ENCODE data around the gene SCAF11. TPM values are rescaled to one million over a fixed set of nuclear protein-coding genes. Genes with fewer than 3 reads are reported as not detected.

The SCAF11 gene
- total and polyA plus RNA-seq, 10 of the 15 experiments (the other 5 are each of a cell fraction or from before 2014, with no cell fraction given), result 42.0 to 153 (median 100) TPM

- in situ Hi-C loops (cut with MboI) (no loop called here), intact Hi-C loops (cut with micrococcal nuclease; ENCODE audit: unreplicated experiment) (no loop called here)
- Histone ChIP-seq H3K4me2 (ENCODE audit: control insufficient read depth, insufficient read depth) (no peak overlapping the region), H3K4me3 (no peak overlapping the region), H3K79me2 (ENCODE audit: control insufficient read depth, insufficient read depth, low read length) (no peaks in the 10 kb centered on the region), H3K9ac (ENCODE audit: control insufficient read depth, insufficient read depth, low read length) (no peak overlapping the region), H3K4me1 (ENCODE audit: control insufficient read depth, insufficient read depth, low read length) (no peaks in the 10 kb centered on the region), H3K9me3 (replicated peaks; ENCODE audit: control insufficient read depth, insufficient read depth, low read length) (peaks cover 7% of the 10 kb centered on the region), H3K36me3 (ENCODE audit: control insufficient read depth in 2 of 2, insufficient read depth in 2 of 2, low read length in 1 of 2) (peaks cover 2 to 9% of the 10 kb centered on the region in 2 experiments), H3K27ac (ENCODE audit: control insufficient read depth, insufficient read depth) (no peak overlapping the region), H3K27me3 (replicated peaks in 1 of 2; ENCODE audit: control insufficient read depth in 2 of 2, insufficient read depth in 2 of 2, low read length in 1 of 2) (no peaks in the 10 kb centered on the region), H4K20me1 (ENCODE audit: control insufficient read depth, insufficient read depth) (no peaks in the 10 kb centered on the region), H2AFZ (ENCODE audit: control insufficient read depth, low read depth, low read length) (no peak overlapping the region)
- ChIA-PET CTCF (interaction anchor here (0.6 to 1.5 kb wide), 3 partner anchors 10 to 343 kb away, joined by 3 to 4 read pairs (median 4); no protein-coding TSS in a partner anchor), RAD21 (ENCODE audit: unreplicated experiment) (no interaction called here), SMC1A (ENCODE audit: uncharacterized antibody, unreplicated experiment) (interaction anchor here (1.6 kb wide), 1 partner anchor 99 kb away, joined by 3 read pairs; no protein-coding TSS in a partner anchor), POLR2A (no interaction called here)
- TF ChIP-seq ATF2 (IDR thresholded peaks at IDR 0.05; ENCODE audit: low read length), result no peak
- no peak for TF ChIP-seq GABPA (IDR thresholded peaks at IDR 0.05; ENCODE audit: low read depth)
- no peak for TF ChIP-seq POU2F2 (IDR thresholded peaks at IDR 0.05; ENCODE audit: borderline replicate concordance, low read depth, low read length)
- no peak for TF ChIP-seq IRF5 (IDR thresholded peaks at IDR 0.05; ENCODE audit: borderline replicate concordance)
- no peak for TF ChIP-seq E2F8 (IDR thresholded peaks at IDR 0.05; ENCODE audit: low read depth, partially characterized antibody)
- no peak for TF ChIP-seq RAD21 (IDR thresholded peaks at IDR 0.05; ENCODE audit: insufficient read depth, low read depth, low read length)
- TF ChIP-seq MYB (IDR thresholded peaks at IDR 0.05; ENCODE audit: borderline replicate concordance, low read depth, low read length), result no peak
- no peak for TF ChIP-seq BRCA1 (IDR thresholded peaks at IDR 0.05; ENCODE audit: low read depth, low read length)
- TF ChIP-seq SREBF2 (IDR thresholded peaks at IDR 0.05; ENCODE audit: low read length), result no peak
- no peak for TF ChIP-seq CHD2 (IDR thresholded peaks at IDR 0.05; ENCODE audit: borderline replicate concordance, low read depth, low read length)
- TF ChIP-seq STAT1 (conservative IDR thresholded peaks at IDR 0.05), result no peak
- no peak for TF ChIP-seq MEF2A (IDR thresholded peaks at IDR 0.05; ENCODE audit: insufficient read depth, low read depth, low read length)
- no peak for TF ChIP-seq RUNX3 (IDR thresholded peaks at IDR 0.05; ENCODE audit: low read length)
- no peak for TF ChIP-seq SUZ12 (IDR thresholded peaks at IDR 0.05; ENCODE audit: unreplicated experiment)
- TF ChIP-seq, protein P1, sequence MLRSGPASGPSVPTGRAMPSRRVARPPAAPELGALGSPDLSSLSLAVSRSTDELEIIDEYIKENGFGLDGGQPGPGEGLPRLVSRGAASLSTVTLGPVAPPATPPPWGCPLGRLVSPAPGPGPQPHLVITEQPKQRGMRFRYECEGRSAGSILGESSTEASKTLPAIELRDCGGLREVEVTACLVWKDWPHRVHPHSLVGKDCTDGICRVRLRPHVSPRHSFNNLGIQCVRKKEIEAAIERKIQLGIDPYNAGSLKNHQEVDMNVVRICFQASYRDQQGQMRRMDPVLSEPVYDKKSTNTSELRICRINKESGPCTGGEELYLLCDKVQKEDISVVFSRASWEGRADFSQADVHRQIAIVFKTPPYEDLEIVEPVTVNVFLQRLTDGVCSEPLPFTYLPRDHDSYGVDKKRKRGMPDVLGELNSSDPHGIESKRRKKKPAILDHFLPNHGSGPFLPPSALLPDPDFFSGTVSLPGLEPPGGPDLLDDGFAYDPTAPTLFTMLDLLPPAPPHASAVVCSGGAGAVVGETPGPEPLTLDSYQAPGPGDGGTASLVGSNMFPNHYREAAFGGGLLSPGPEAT (IDR thresholded peaks at IDR 0.05; ENCODE audit: low read depth), result no peak
- ATAC-seq (no peak), DNase-seq (ENCODE audit: low read depth, low spot score) (no peak), FAIRE-seq (no peak)
- no TSS peak for BruUV-seq (replicated peaks)
- WGBS (ENCODE audit: insufficient coverage, insufficient replicate concordance, low lambda C conversion rate, missing lambda C conversion rate), result 100% methylated on average over 1 of the region's 1 CpG
These were observed 103.7 kb downstream of the SCAF11 start for GRCh38 chr12:45886685-45887084.
